Skeletal muscle tissue (tissue), 4 donors: Measurements from ENCODE around the gene MRPS5. TPM values are rescaled to one million over a fixed set of nuclear protein-coding genes. Genes with fewer than 3 reads are reported as not detected.

ENCODE experiments used
- H3K27ac ChIP-seq: one replicate; pipeline ENCODE4 v1.7.0; 2013; ENCODE audit warnings: mild to moderate bottlenecking, low read depth, low read length, inconsistent platforms
- H3K27me3 ChIP-seq, 3 donors: one replicate each; pipeline ENCODE4 v1.7.0; 2013; ENCODE audit warnings: low read length in 3 of 3; ENCODE audit not compliant: control insufficient read depth in 3 of 3, insufficient read depth in 3 of 3
- H3K36me3 ChIP-seq, 3 donors: one replicate each; pipeline ENCODE4 v1.7.0; 2013; ENCODE audit warnings: low read length in 3 of 3; ENCODE audit not compliant: control insufficient read depth in 3 of 3, insufficient read depth in 3 of 3
- H3K4me1 ChIP-seq, 3 donors: one replicate each; pipeline ENCODE4 v1.7.0; 2013; ENCODE audit warnings: low read length in 3 of 3, mild to moderate bottlenecking in 3 of 3; ENCODE audit not compliant: control insufficient read depth in 3 of 3, insufficient read depth in 3 of 3
- H3K4me3 ChIP-seq, 3 donors: one replicate each; pipeline ENCODE4 v1.7.0; 2013; ENCODE audit warnings: low read length in 3 of 3
- H3K9ac ChIP-seq, 3 donors: one replicate each; pipeline ENCODE4 v1.7.0; 2013; ENCODE audit warnings: low read length in 3 of 3, mild to moderate bottlenecking in 3 of 3, moderate library complexity in 2 of 3, low read depth in 1 of 3
- H3K9me3 ChIP-seq, 3 donors: one replicate each; pipeline ENCODE4 v1.7.0; 2013; ENCODE audit warnings: low read length in 3 of 3; ENCODE audit not compliant: control insufficient read depth in 3 of 3
- total RNA-seq: library from RNA; depleted of rRNA; stranded (reverse); fragments of >200 nt; gene quantifications from one replicate; pipeline ENCODE4 v1.2.3, GENCODE V29; 2014
- donor health status: Osteomylitis.

MRPS5 gene
- total RNA-seq, 1 donor from 2014 or later: 36.5 TPM

DNA sequence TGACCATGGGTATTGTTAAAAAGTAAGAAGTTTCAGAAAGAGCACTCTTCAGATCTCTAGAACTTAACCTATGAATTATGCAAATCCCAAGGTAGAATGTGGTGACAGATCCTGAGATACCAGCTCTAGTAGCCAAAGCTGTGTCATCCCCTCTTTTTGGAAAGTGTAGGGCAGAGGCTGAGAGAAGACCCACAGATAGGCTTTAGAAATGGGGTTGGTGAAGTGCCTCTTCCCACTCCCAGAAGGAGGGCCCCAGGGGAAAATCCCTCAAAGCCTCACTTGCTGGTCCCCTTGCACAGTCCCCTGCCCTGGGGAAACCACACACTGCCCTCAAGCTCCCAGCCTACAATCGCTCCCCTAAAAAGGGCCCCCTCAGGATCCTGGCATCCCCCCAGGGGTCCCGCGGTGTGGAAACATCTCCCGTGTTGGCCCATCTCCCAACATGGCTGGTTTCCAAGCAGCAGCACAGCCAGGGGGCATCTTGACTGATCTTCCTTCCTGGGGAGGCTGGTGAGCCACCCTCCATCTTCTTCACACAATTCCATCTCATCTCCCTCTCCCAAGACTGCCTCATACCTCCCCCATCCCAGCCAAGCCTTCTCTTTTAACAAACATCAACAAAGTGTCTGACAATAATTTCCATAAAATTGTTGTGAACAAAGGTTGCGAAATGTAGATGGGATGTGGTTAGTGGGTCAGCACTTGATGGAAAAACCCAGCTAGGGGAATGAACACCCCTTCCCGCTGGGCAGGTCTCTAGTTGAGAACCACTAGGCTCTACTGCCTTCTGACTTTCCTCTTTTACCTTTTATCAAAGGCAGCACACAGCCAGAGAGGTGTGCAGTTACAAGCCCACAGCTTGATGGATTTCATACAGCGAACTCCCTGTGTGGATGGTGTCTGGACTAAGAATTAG, 71.0 kb downstream of the MRPS5 start:
- Histone ChIP-seq H3K4me1 (no peaks in the 10 kb centered on the region), H3K27me3 (peaks cover 0 to 6% (median 6%) of the 10 kb centered on the region in 3 donors), H3K27ac (no peak overlapping the region), H3K36me3 (no peaks in the 10 kb centered on the region), H3K9ac (no peak overlapping the region), H3K4me3 (no peak overlapping the region), H3K9me3 (no peaks in the 10 kb centered on the region)

DNA sequence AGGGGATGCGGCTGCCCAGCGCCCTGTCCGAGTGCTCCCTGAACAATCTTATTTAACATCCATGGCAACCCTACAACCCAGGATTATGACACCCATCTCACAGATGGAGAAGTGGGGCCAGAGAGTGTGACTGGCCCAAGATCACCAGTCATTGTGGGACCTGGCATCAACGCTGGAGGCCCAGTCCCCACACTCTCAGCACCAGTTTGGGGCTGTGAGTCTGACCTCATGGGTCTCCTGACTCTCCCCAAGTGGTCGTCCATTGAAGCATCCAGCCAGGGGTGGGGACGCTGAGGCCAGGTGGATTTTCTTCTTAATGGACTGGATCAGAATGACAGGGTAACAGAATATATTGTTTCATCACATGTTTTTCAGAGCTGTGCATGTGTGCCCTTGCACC, 71.6 kb downstream of the MRPS5 start:
- no peak overlapping the region for H3K4me3 ChIP-seq
- no peaks in the 10 kb centered on the region for H3K9me3 ChIP-seq
- no peak overlapping the region for H3K27ac ChIP-seq
- H3K9ac ChIP-seq: no peak overlapping the region
- H3K36me3 ChIP-seq: no peaks in the 10 kb centered on the region
- no peaks in the 10 kb centered on the region for H3K4me1 ChIP-seq
- peaks cover 0 to 6% (median 3%) of the 10 kb centered on the region in 3 donors for H3K27me3 ChIP-seq

DNA sequence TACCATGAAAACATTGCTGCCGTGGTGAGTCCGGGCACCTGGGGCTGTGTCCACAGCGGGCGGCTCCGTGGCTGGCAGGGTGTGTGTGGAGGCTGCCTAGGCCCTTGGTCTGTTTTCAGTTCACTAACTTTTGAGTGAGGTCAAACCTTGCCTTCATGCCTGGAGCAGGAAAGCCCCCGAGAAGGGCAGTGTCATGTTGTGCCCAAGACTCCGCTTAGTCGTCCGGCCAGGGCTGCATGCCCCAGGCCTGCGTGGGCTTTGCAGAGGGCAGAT, 72.0 kb downstream of the MRPS5 start:
- H3K4me1 ChIP-seq: no peaks in the 10 kb centered on the region
- H3K9me3 ChIP-seq: no peaks in the 10 kb centered on the region
- H3K27me3 ChIP-seq: peaks cover 0 to 6% (median 3%) of the 10 kb centered on the region in 3 donors
- H3K36me3 ChIP-seq: no peaks in the 10 kb centered on the region
- H3K27ac ChIP-seq: no peak overlapping the region
- no peak overlapping the region for H3K9ac ChIP-seq
- H3K4me3 ChIP-seq: no peak overlapping the region

DNA sequence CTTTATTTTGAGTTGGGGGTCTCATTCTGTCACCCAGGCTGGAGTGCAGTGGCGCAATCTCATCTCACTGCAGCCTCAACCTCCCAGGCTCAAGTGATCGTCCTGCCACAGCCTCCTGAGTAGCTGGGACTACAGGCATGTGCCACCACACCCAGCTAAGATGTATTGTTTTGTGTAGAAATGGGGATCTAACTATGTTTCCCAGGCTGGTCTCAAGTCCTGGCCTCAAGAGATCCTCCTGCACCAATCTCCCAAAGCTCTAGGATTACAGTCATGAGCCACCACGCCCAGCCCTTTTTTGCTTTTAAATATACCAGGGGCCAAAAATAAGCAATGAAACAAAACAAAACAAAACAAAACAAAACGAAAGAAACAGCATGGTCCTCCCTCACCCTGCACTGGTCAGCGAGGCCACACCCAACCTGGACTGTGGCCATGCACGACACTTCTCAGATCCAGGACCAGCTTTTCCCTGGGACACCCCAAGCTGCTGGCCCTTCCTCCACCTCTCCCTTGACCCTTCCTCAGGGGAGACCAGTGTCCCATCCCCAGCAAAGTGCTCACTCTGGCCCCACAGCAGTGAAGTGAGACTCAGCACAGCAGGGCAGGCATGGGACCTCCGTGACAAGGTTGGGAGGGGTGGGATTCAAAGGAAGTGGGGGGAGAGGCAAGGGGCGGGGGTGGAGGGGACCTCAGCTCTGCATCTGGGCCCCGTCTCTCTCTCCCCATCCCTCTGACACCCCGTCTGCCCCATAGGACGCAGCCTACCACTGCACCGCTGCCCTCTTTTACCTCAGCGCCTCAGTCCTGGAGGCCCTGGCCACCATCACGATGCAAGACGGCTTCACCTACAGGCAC, 72.6 kb downstream of the MRPS5 start:
- Histone ChIP-seq H3K27ac (no peak overlapping the region), H3K4me3 (no peak overlapping the region), H3K4me1 (no peaks in the 10 kb centered on the region), H3K36me3 (no peaks in the 10 kb centered on the region), H3K9ac (no peak overlapping the region), H3K9me3 (no peaks in the 10 kb centered on the region), H3K27me3 (peaks cover 0 to 6% (median 3%) of the 10 kb centered on the region in 3 donors)

DNA sequence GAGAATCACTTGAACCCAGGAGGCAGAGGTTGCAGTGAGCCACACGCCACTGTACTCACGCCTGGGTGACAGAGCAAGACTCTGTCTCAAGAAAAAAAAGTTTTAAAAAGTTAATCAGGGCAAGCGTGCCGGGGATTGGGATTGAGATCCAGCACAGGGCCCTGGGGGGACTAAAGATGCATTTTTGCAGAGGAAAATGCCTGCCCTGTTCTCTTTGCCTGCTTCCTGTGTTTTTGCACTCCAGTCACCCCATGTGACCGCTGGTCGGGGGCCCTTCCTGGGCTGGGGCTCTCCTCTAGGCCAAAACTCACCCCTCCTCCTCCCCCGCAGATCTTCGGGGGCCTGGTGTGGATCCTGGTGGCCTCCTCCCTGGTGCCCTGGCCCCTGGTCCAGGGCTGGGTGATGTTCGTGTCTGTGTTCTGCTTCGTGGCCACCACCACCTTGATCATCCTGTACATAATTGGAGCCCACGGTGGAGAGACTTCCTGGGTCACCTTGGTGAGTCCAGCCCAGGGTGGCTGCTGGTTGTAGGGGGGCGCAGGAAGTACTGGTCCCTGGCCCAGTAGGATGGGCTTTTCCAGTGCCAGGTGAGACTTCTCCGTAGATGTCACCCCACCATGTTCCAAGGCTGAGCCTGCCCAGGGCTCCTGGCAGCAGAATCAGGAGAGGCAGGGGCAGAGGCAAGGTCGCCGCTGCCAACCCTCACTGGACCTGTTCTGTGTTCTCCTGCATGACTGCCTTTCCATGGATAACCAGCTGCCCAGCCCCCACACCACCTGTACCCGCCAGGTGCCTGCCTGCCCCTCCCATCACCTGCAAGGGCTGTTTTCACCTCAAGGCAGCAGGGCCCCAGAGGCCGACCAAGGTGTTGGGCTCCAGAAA, 73.7 kb downstream of the MRPS5 start:
- no peaks in the 10 kb centered on the region for H3K9me3 ChIP-seq
- H3K27me3 ChIP-seq: peaks cover 0 to 6% (median under 1%) of the 10 kb centered on the region in 3 donors
- H3K36me3 ChIP-seq: no peaks in the 10 kb centered on the region
- no peak overlapping the region for H3K27ac ChIP-seq
- peaks cover 10 to 11% (median 11%) of the 10 kb centered on the region in 3 donors for H3K4me1 ChIP-seq
- no peak overlapping the region for H3K4me3 ChIP-seq
- H3K9ac ChIP-seq: no peak overlapping the region

DNA sequence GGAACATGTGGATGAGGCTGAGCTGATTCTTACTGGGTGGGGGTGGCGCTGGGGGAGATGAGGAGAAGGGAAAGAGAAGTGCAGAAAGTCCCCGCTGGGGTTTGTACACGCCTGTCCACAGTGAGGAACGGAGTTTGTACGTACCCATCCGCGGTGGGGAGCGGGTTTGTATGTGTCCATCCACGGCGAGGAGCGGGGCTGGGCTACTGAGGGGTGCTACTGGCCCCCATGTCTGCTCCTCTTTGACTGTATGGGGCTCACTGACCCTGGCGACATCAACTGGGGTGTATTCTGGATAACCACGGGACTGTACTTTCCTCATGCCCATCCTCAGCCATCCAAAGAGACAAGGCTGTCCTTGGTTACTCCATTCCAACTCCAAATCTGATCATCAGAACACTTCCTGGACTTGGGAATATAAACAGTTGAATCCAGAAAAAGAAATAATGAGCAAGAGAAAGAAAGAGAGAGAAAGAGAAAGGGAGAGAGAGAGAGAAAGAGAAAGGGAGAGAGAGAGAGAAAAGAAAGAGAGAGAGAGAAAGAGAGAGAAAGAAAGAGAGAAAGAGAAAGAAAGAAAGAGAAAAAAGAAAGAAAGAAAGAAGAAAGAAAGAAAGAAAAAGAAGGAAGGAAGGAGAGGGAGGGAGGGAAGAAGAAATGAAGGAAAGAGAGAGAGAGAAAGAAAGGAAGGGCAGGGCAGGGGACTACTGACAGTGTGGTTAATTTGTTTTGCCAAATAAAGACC, 75.1 kb downstream of the MRPS5 start:
- Histone ChIP-seq H3K36me3 (no peaks in the 10 kb centered on the region), H3K27ac (no peak overlapping the region), H3K4me1 (peaks cover 16 to 21% (median 18%) of the 10 kb centered on the region in 3 donors), H3K9me3 (no peaks in the 10 kb centered on the region), H3K9ac (no peak overlapping the region), H3K27me3 (peaks cover 0 to 5% (median 0%) of the 10 kb centered on the region in 3 donors), H3K4me3 (no peak overlapping the region)

DNA sequence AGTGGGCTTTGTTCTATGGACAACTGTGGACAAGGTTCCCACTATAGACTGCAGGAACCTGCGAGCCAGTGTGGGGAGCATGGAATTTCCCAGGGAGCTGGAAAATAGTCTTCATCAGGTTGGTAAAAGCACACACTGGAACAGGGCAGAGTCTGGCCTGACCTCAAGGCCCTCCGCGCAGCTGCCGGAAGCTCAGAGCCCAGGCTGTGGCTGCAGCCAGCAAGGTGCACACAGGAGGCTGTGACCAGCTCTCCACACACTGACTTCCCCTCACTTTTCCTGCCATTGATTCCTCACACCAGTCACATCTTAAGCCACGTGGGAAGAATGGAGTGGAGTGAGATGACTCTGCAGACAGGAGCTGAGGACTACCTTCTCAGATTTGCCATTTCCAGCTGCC, 77.0 kb downstream of the MRPS5 start:
- Histone ChIP-seq H3K4me1 (peaks cover 16 to 21% (median 18%) of the 10 kb centered on the region in 3 donors), H3K36me3 (no peaks in the 10 kb centered on the region), H3K9ac (no peak overlapping the region), H3K4me3 (no peak overlapping the region), H3K27me3 (peaks cover 0 to 5% (median 0%) of the 10 kb centered on the region in 3 donors), H3K27ac (no peak overlapping the region), H3K9me3 (no peaks in the 10 kb centered on the region)

DNA sequence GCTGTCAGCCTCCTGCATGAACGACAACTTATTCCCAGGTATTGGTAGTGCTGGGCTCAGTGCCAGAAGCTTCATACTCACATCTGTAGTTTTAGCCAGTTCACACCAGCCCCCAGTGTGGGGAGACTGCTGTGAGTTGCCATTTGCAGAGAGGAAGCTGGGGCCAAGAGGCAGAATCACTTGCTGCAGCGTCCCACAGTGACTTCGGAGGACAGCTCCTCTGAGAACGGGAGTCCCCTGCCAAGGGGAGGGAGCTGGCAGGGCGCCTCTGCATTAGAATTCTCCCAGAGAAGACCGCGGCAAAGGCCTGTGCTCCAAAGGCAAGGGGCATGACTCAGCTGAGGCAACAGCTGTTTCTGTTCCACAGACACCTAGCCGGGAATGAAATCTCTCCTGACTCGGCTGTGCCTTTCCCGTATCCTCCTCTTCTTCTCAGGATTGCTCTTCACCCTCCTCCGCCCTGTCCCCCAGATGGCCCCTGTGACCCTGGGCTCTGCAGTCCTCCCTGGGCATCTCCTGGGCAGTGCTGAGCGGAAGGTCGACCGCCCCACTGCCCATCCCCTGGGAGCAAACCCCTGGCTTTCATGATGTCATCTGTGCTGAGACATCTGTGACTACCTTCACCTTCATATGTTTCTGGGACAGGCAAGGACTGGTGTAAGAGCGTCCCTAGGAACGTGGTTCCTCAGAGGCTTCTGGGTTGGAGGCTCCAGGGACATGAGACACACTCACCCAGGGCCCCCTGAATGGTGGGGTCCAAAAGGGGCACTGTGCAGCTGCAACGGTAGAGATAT, 78.1 kb downstream of the MRPS5 start:
- Histone ChIP-seq H3K36me3 (no peaks in the 10 kb centered on the region), H3K4me1 (peaks cover 16 to 21% (median 18%) of the 10 kb centered on the region in 3 donors), H3K9me3 (no peaks in the 10 kb centered on the region), H3K9ac (peak overlapping the region; percentile 35 to 57 (median 38)), H3K4me3 (peak overlapping the region; percentile 34 to 60 (median 57)), H3K27ac (peak overlapping the region; percentile 83), H3K27me3 (peaks cover 0 to 2% (median 0%) of the 10 kb centered on the region in 3 donors)
